Thyroid gland (tissue), 4 donors: ENCODE results near the gene BLOC1S2.

ENCODE experiments used
- POLR2A ChIP-seq, 2 donors: fragments of 450-650 bp; IDR thresholded peaks; one replicate each; pipeline ENCODE4 v1.6.1; 2017; ENCODE audit warnings: antibody characterized with exemption in 2 of 2, mild to moderate bottlenecking in 2 of 2, moderate library complexity in 1 of 2
- TF ChIP-seq, protein P1 (sequence below), 6 experiments: fragments of 200-600 bp in 3 of 6; fragments of 450-650 bp in 3 of 6; sonication (generic) in 3 of 6; IDR thresholded peaks; one replicate each; pipeline ENCODE4 v1.5.1; 2016 to 2019; ENCODE audit warnings: antibody characterized with exemption in 6 of 6, mild to moderate bottlenecking in 2 of 6, inconsistent platforms in 1 of 6, moderate library complexity in 1 of 6

DNA sequence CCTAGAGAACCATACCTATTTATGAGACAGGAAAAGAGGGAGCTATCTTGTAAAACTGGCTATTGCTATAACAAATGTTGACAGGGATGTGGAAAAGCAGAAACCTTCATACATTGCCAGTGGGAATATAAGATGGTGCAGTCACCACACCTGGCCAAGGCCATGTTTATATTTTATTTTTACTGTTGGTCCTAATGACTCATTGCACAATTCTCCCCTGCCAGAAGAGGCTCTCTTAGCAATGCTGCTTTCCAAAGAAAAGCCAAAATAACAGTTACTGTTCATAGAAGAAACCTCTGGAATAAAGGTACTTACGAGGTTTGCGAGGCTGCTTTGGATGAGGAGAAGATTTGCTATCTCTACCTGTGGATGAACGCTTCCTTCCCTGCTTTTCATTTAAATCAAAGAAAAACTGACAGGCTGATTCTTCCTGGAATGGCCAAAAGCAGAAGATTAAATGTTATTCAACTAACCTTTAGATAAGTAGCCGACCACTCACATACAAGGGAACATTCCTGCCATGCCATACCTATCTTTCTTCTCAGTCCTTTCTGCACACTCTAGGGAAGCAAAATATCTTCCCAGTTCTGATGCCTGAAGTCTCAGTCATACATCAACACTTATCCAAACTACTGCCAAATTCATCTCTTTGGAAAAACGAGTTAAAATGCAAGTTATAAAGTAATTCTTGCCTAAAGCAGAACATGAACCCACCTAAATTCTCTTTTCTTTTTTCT, 40.8 kb downstream of the BLOC1S2 start:
- TF ChIP-seq, protein P1, sequence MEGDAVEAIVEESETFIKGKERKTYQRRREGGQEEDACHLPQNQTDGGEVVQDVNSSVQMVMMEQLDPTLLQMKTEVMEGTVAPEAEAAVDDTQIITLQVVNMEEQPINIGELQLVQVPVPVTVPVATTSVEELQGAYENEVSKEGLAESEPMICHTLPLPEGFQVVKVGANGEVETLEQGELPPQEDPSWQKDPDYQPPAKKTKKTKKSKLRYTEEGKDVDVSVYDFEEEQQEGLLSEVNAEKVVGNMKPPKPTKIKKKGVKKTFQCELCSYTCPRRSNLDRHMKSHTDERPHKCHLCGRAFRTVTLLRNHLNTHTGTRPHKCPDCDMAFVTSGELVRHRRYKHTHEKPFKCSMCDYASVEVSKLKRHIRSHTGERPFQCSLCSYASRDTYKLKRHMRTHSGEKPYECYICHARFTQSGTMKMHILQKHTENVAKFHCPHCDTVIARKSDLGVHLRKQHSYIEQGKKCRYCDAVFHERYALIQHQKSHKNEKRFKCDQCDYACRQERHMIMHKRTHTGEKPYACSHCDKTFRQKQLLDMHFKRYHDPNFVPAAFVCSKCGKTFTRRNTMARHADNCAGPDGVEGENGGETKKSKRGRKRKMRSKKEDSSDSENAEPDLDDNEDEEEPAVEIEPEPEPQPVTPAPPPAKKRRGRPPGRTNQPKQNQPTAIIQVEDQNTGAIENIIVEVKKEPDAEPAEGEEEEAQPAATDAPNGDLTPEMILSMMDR (IDR thresholded peaks at IDR 0.05): no peak
- TF ChIP-seq POLR2A (IDR thresholded peaks at IDR 0.05): no peak
